Heart left ventricle (tissue), 16 donors: ENCODE data around the gene COMP. TPM values are rescaled to one million over a fixed set of nuclear protein-coding genes. Genes with fewer than 3 reads are reported as not detected.

Source experiments
- ATAC-seq, 4 donors: fragments of 200-7000 bp; cut with Tn5 transposase; one replicate each; pipeline ENCODE4 v1.9.1; 2020 to 2022; ENCODE audit warnings: moderate library complexity in 4 of 4, mild to moderate bottlenecking in 3 of 4, moderate number of reproducible peaks in 1 of 4
- DNase-seq, 5 donors: peaks; one replicate each; pipeline ENCODE4 v3.0.0-alpha.2; 2020
- H3K27ac ChIP-seq, 12 donors: fragments of 200-600 bp; sonication (generic) in 4 of 12; one replicate each; pipeline versions ENCODE4 v1.5.0 to v1.8.0; 2016 to 2022; ENCODE audit warnings: mild to moderate bottlenecking in 2 of 12
- H3K27me3 ChIP-seq, 9 donors: fragments of 200-600 bp; sonication (generic) in 2 of 9; one replicate each; pipeline versions ENCODE4 v1.5.1 to v1.8.0; 2016 to 2022; ENCODE audit warnings: mild to moderate bottlenecking in 3 of 9
- H3K36me3 ChIP-seq, 9 donors: fragments of 200-600 bp; sonication (generic) in 2 of 9; one replicate each; pipeline versions ENCODE4 v1.5.0 to v1.8.0; 2018 to 2022; ENCODE audit warnings: mild to moderate bottlenecking in 2 of 9
- H3K4me1 ChIP-seq, 12 donors: fragments of 200-600 bp; sonication (generic) in 4 of 12; one replicate each; pipeline versions ENCODE4 v1.5.0 to v1.8.0; 2016 to 2022; ENCODE audit warnings: mild to moderate bottlenecking in 3 of 12
- H3K4me3 ChIP-seq, 12 donors: fragments of 200-600 bp; sonication (generic) in 4 of 12; one replicate each; pipeline versions ENCODE4 v1.5.0 to v1.8.0; 2017 to 2022; ENCODE audit warnings: mild to moderate bottlenecking in 9 of 12, moderate library complexity in 4 of 12
- H3K9me3 ChIP-seq, 12 donors: fragments of 200-600 bp; sonication (generic) in 4 of 12; one replicate each; pipeline versions ENCODE4 v1.5.0 to v1.8.0; 2016 to 2022; ENCODE audit warnings: mild to moderate bottlenecking in 1 of 12
- CTCF ChIP-seq, 12 donors: fragments of 200-600 bp; sonication (generic) in 4 of 12; IDR thresholded peaks; one replicate each; pipeline versions ENCODE4 v1.5.0 to v1.8.0; 2018 to 2022; ENCODE audit warnings: antibody characterized with exemption in 12 of 12, mild to moderate bottlenecking in 5 of 12
- POLR2A ChIP-seq, 2 donors: fragments of 450-650 bp; IDR thresholded peaks; one replicate each; pipeline ENCODE4 v1.6.1; 2017; ENCODE audit warnings: antibody characterized with exemption in 2 of 2, mild to moderate bottlenecking in 2 of 2, moderate library complexity in 2 of 2
- WGBS, 4 donors: extraction: QIAGEN DNeasy Blood & Tissue Kit in 2 of 4; methylation state at CpG; one replicate each; pipeline versions ENCODE4 v1.1.5 to v1.1.7; 2013 to 2018; 5-methylcytosine and 5-hydroxymethylcytosine counted together
- intact Hi-C, 10 donors: fragments of 100-400 bp; cut with DNase I; formaldehyde crosslinking; loops; one replicate each; pipeline versions ENCODE4 v1.11.1 to v1.14.2; 2022
- polyA plus RNA-seq, 2 donors: library from polyadenylated mRNA; stranded (reverse); fragments of 200-250 nt; gene quantifications; one replicate each; pipeline ENCODE4 v1.2.3, GENCODE V29; 2013
- total RNA-seq, 9 donors: library from RNA; depleted of rRNA in 2 of 9; stranded (reverse); fragments of >200 nt in 2 of 9; fragmentation: NEBNext Ultra II Directional in 3 of 9; extraction: Animal tissue kit (Norgen Biotek cat#: 25700) in 3 of 9; gene quantifications; one replicate each; pipeline versions ENCODE4 v1.1.0 to v1.2.4, GENCODE V29; 2016 to 2023
- donor health status: ischemic (EF 13 %, LVEDD 7.1; RV severe dilation, severe dysfunction).
- donor health status: healthy with polysubstance abuse.
- donor health status: DM: no; HTN: yes; CAD: no.
- donor health status: DM: no; HTN: no; CAD: no.
- donor health status: ischemic (EF 25% LVEDD 6.9; RV normal size, moderate dysfunction).
- donor health status: ischemic (EF 25% LVEDD 5.7; RV mildly dilated, moderate dysfunction).
- donor health status: healthy.
- donor health status: DM: yes; HTN: yes; CAD: no.
- donor health status: ischemic (EF 35%, LVEDD 5.7; RV mildly dilated, moderate dysfunction).
- donor health status: nonischemic (EF 11% LVEDD 7.7; RV severe dilation, severe dysfunction).
- donor health status: DM: yes; HTN: yes; CAD: no.
- donor health status: PGD.
- donor health status: ischemic (EF 29% LVEDD 5.4; RV normal size, mild dysfunction).
- donor health status: nonischemic (EF 23%, LVEDD 6.1; RV moderate dilation, normal function).

The COMP gene
- total and polyA plus RNA-seq, 11 donors, result 0.11 to 2.7 (median 0.46) TPM; not detected in 1

GRCh38 chr19:18781047-18781600 lies 10.0 kb downstream of the COMP start:
- Histone ChIP-seq H3K4me3 (no peak overlapping the region), H3K9me3 (no peaks in the 10 kb centered on the region), H3K27me3 (peaks cover 7 to 62% (median 11%) of the 10 kb centered on the region in 9 donors), H3K36me3 (no peaks in the 10 kb centered on the region), H3K27ac (no peak overlapping the region), H3K4me1 (peaks cover 0 to 17% (median 4%) of the 10 kb centered on the region in 12 donors)
- 91 to 95% (median 93%) methylated on average over 9 to 14 of the region's 14 CpGs for WGBS, 4 donors
- TF ChIP-seq CTCF (IDR thresholded peaks at IDR 0.05), result no peak
- TF ChIP-seq POLR2A (IDR thresholded peaks at IDR 0.05), result no peak
- intact Hi-C loops, result no loop called here
- ATAC-seq, result no peak
- DNase-seq, result no peak

- Histone ChIP-seq H3K9me3 (no peaks in the 10 kb centered on the region), H3K27me3 (peaks cover 2 to 57% (median 7%) of the 10 kb centered on the region in 9 donors), H3K4me3 (no peak overlapping the region), H3K4me1 (peaks cover 0 to 12% (median 3%) of the 10 kb centered on the region in 12 donors), H3K36me3 (no peaks in the 10 kb centered on the region), H3K27ac (no peak overlapping the region)
- no peak for ATAC-seq
- 70 to 92% (median 76%) methylated on average over 6 to 10 of the region's 10 CpGs for WGBS, 4 donors
- TF ChIP-seq POLR2A (IDR thresholded peaks at IDR 0.05) (no peak), CTCF (IDR thresholded peaks at IDR 0.05) (no peak)
- no peak for DNase-seq
- intact Hi-C loops, result no loop called here
Observed at GRCh38 chr19:18780631-18781030, 10.5 kb downstream of the COMP start.

- WGBS, 4 donors, result 82 to 92% (median 90%) methylated on average over 17 of the region's 17 CpGs
- intact Hi-C loops, result no loop called here
- DNase-seq (no peak), ATAC-seq (no peak)
- TF ChIP-seq CTCF (IDR thresholded peaks at IDR 0.05) (no peak), POLR2A (IDR thresholded peaks at IDR 0.05) (no peak)
- Histone ChIP-seq H3K4me1 (peaks cover 0 to 7% (median 0%) of the 10 kb centered on the region in 12 donors), H3K27ac (no peak overlapping the region), H3K9me3 (no peaks in the 10 kb centered on the region), H3K36me3 (no peaks in the 10 kb centered on the region), H3K4me3 (no peak overlapping the region), H3K27me3 (peaks cover 0 to 52% (median 4%) of the 10 kb centered on the region in 9 donors)
Observed at GRCh38 chr19:18780081-18780480, 11.0 kb downstream of the COMP start.

- intact Hi-C loops, result no loop called here
- ATAC-seq (no peak), DNase-seq (no peak)
- Histone ChIP-seq H3K36me3 (no peaks in the 10 kb centered on the region), H3K4me1 (peaks cover 0 to 5% (median 0%) of the 10 kb centered on the region in 12 donors), H3K27ac (no peak overlapping the region), H3K9me3 (no peaks in the 10 kb centered on the region), H3K27me3 (peaks cover 0 to 42% (median 3%) of the 10 kb centered on the region in 9 donors), H3K4me3 (no peak overlapping the region)
- no peak for TF ChIP-seq POLR2A (IDR thresholded peaks at IDR 0.05)
- no peak for TF ChIP-seq CTCF (IDR thresholded peaks at IDR 0.05)
- 79 to 84% (median 82%) methylated on average over 12 to 14 of the region's 14 CpGs for WGBS, 4 donors
Observed at GRCh38 chr19:18778826-18779495, 12.1 kb downstream of the COMP start.
